Kidney (tissue), 14 donors: ENCODE data around the gene OR2T35. TPM values are rescaled to one million over a fixed set of nuclear protein-coding genes. Genes with fewer than 3 reads are reported as not detected.

Experiments
- DNase-seq, 5 donors: peaks; one replicate each; pipeline ENCODE4 v3.0.0-alpha.2; 2013 to 2020
- FAIRE-seq: peaks from 2 replicates; lab custom pipeline; 2012; peaks lifted over from hg19 to GRCh38; lab: Jason Lieb, UNC
- H3K27ac ChIP-seq, 2 donors: one replicate each; pipeline ENCODE4 v1.7.0; 2013; ENCODE audit warnings: low read depth in 2 of 2, low read length in 2 of 2, inconsistent platforms in 1 of 2
- H3K27me3 ChIP-seq: one replicate; pipeline ENCODE4 v1.7.1; 2013; ENCODE audit warnings: low read length, inconsistent platforms; ENCODE audit not compliant: control insufficient read depth, insufficient read depth
- H3K36me3 ChIP-seq, 3 donors: one replicate each; pipeline versions ENCODE4 v1.7.0 to v1.7.1; 2013; ENCODE audit warnings: low read length in 3 of 3, control low read depth in 1 of 3, inconsistent platforms in 1 of 3; ENCODE audit not compliant: insufficient read depth in 3 of 3, control insufficient read depth in 2 of 3
- H3K4me1 ChIP-seq, 3 donors: one replicate each; pipeline versions ENCODE4 v1.7.0 to v1.7.1; 2013; ENCODE audit warnings: low read length in 3 of 3, inconsistent platforms in 1 of 3, low read depth in 1 of 3; ENCODE audit not compliant: control insufficient read depth in 2 of 3, insufficient read depth in 2 of 3
- H3K4me3 ChIP-seq, 3 donors: one replicate each; pipeline versions ENCODE4 v1.7.0 to v1.8.1; 2013; ENCODE audit warnings: low read length in 3 of 3, control low read depth in 1 of 3, inconsistent platforms in 1 of 3
- H3K9ac ChIP-seq, 3 donors: one replicate each; pipeline versions ENCODE4 v1.7.0 to v1.7.1; 2013; ENCODE audit warnings: low read length in 3 of 3, control low read depth in 1 of 3, inconsistent platforms in 1 of 3
- H3K9me3 ChIP-seq, 3 donors: one replicate each; pipeline versions ENCODE4 v1.7.0 to v1.7.1; 2013; ENCODE audit warnings: low read length in 3 of 3, control low read depth in 1 of 3, inconsistent platforms in 1 of 3; ENCODE audit not compliant: control insufficient read depth in 2 of 3, insufficient read depth in 1 of 3
- intact Hi-C: fragments of 100-400 bp; cut with DNase I; formaldehyde crosslinking; loops from one replicate; pipeline ENCODE4 v1.11.1; 2022
- polyA plus RNA-seq: library from polyadenylated mRNA; stranded (reverse); fragments of 350-450 nt; fragmentation: Illumina TruSeq; extraction: RNeasy Lipid Tissue Mini Kit (QIAGEN cat#74804); gene quantifications from one replicate; pipeline ENCODE4 v1.2.3, GENCODE V29; 2014; ENCODE audit warnings: low read depth, low replicate concordance; ENCODE audit not compliant: insufficient read depth
- total RNA-seq: library from RNA; stranded (reverse); fragmentation: NEBNext Ultra II Directional; extraction: Animal tissue kit (Norgen Biotek cat#: 25700); gene quantifications from one replicate; pipeline ENCODE4 v1.2.1, GENCODE V29; 2021
- TF ChIP-seq, protein P1 (sequence below): IDR thresholded peaks from 3 replicates; pipeline ENCODE4 v1.5.1; 2012; ENCODE audit warnings: mild to moderate bottlenecking, moderate library complexity, borderline replicate concordance; ENCODE audit not compliant: insufficient read depth; ENCODE audit errors: extremely low read depth
- donor health status: control.
- donor health status: control.
- donor health status: control.
- donor health status: control.
- donor health status: control.
- donor health status: DM: yes; HTN: yes; CAD: no.
- donor health status: Normal renal cell carcinoma (clear cell type).

The OR2T35 gene
- total and polyA plus RNA-seq, 2 donors from 2014 or later, result 0.28 TPM; not detected in 1

DNA sequence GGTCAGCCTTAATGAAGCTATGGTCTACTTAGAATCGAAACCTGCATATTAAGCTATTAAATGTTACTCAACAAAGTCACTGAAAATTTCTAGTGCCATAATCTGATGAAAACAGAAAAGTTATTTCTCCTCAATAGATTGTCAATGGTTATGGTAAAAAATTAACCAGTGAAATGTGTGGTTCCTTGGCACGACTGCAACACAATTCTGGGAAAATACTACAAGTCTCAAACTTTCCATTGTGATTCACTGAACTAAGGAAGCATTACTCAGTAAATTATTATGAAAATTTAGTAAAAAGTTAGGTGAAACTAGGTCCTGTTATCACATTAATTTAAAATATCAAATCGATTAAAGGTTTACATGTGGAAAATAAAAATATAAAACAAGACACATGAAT lies 34.8 kb downstream of the OR2T35 start:
- H3K36me3 ChIP-seq, result no peaks in the 10 kb centered on the region
- H3K4me1 ChIP-seq, result peaks cover 0 to 5% (median 0%) of the 10 kb centered on the region in 3 donors
- no peaks in the 10 kb centered on the region for H3K27me3 ChIP-seq
- no peaks in the 10 kb centered on the region for H3K9me3 ChIP-seq
- intact Hi-C loops, result no loop called here
- FAIRE-seq (no peak), DNase-seq (no peak)
- H3K9ac ChIP-seq, result no peak overlapping the region
- TF ChIP-seq, protein P1, sequence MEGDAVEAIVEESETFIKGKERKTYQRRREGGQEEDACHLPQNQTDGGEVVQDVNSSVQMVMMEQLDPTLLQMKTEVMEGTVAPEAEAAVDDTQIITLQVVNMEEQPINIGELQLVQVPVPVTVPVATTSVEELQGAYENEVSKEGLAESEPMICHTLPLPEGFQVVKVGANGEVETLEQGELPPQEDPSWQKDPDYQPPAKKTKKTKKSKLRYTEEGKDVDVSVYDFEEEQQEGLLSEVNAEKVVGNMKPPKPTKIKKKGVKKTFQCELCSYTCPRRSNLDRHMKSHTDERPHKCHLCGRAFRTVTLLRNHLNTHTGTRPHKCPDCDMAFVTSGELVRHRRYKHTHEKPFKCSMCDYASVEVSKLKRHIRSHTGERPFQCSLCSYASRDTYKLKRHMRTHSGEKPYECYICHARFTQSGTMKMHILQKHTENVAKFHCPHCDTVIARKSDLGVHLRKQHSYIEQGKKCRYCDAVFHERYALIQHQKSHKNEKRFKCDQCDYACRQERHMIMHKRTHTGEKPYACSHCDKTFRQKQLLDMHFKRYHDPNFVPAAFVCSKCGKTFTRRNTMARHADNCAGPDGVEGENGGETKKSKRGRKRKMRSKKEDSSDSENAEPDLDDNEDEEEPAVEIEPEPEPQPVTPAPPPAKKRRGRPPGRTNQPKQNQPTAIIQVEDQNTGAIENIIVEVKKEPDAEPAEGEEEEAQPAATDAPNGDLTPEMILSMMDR, result no peak
- H3K27ac ChIP-seq, result no peak overlapping the region
- H3K4me3 ChIP-seq, result no peak overlapping the region

DNA sequence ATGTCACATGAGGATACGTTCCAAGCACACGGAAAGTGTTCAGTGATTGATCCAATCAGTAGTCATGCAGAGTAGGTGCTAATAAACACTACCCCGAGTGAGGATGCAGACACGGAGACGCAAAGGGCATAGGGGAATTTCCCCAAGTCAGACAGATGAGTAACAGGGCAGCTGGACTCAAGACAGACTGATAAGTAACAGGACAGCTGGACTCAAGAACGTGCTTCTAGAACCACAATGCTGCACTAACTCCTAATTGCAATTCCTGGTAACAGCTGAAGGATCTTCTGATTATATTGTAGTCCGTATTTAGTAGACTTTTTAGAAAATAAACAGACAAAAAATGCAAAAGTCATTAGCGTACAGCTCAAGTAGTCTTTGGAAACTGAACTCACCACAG lies 45.7 kb downstream of the OR2T35 start:
- FAIRE-seq (no peak), DNase-seq (no peak)
- Histone ChIP-seq H3K27ac (no peak overlapping the region), H3K9me3 (no peaks in the 10 kb centered on the region), H3K9ac (no peak overlapping the region), H3K27me3 (no peaks in the 10 kb centered on the region), H3K36me3 (no peaks in the 10 kb centered on the region), H3K4me1 (no peaks in the 10 kb centered on the region), H3K4me3 (no peak overlapping the region)
- intact Hi-C loops, result no loop called here
- TF ChIP-seq, protein P1, result no peak

DNA sequence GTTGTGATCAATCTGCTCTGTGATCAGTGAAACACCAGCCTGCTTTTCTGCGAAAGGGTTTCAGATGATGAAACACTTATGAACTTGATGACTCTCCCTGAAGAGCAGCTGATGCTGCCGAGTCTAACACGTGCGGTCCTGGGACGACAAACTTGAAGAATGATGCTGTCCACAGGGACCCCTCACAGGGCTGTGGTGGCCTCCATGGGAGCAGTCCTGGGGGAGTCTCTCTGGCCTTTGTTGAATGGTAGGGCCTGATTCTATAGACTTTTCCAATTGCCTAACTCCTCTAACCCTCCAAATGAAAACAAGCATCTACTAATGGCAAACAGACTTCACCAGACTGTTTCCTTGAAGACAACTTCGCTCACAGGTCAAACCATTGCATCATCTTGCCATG lies 47.5 kb downstream of the OR2T35 start, which contains the start of gene OR2T10:
OR2T10 (minus strand) TSS at position 112 of the 400 bp plus-strand sequence. CDS start 3,932 bp downstream, outside the sequence.
- no peak within 1 kb of the TSS for H3K27ac ChIP-seq
- H3K9ac ChIP-seq, result no peak within 1 kb of the TSS
- TF ChIP-seq, protein P1, result no peak
- H3K27me3 ChIP-seq, result no peaks in the 10 kb centered on the region
- H3K4me1 ChIP-seq, result no peaks in the 10 kb centered on the region
- H3K9me3 ChIP-seq, result no peaks in the 10 kb centered on the region
- DNase-seq, result no peak
- no peak for FAIRE-seq
- no peak within 1 kb of the TSS for H3K4me3 ChIP-seq
- intact Hi-C loops, result no loop called here
- H3K36me3 ChIP-seq, result no peaks in the 10 kb centered on the region

DNA sequence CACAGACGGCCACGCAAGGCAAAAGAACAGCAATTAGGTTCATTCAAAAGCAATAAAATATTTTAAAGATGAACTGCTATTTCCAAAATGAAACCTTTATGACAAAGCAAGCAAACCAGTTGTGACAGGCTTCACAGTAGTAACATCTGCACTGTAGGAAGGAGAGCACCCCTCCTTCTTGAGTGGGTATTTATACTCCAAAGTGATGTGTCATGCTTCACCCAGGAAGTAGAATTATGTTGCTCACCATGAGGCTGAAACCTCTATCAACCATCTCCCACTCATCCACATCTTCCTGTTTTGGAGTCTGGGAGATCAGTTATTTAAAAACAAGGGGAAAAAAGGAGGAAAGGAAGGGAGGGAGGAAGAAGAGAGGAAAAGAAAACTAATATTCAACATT lies 48.5 kb downstream of the OR2T35 start:
- H3K4me1 ChIP-seq, result no peaks in the 10 kb centered on the region
- no peaks in the 10 kb centered on the region for H3K36me3 ChIP-seq
- DNase-seq (no peak), FAIRE-seq (no peak)
- H3K4me3 ChIP-seq, result no peak overlapping the region
- H3K27ac ChIP-seq, result no peak overlapping the region
- intact Hi-C loops, result no loop called here
- TF ChIP-seq, protein P1, result no peak
- no peaks in the 10 kb centered on the region for H3K27me3 ChIP-seq
- H3K9ac ChIP-seq, result no peak overlapping the region
- no peaks in the 10 kb centered on the region for H3K9me3 ChIP-seq
